H9 (cell line): Measurements from ENCODE around the gene TSHZ1. TPM values are rescaled to one million over a fixed set of nuclear protein-coding genes. Genes with fewer than 3 reads are reported as not detected.

Experiments
- DNase-seq: peaks from one replicate; pipeline ENCODE4 v3.0.0-alpha.2; 2017
- H2AFZ ChIP-seq: one replicate; pipeline ENCODE4 v1.6.1; 2013; ENCODE audit warnings: mild to moderate bottlenecking, low read length, control low read depth, moderate library complexity
- H2AK5ac ChIP-seq: 2 replicates; pipeline ENCODE4 v1.6.1; 2013; ENCODE audit warnings: low read length, control low read depth, mixed read lengths; ENCODE audit not compliant: insufficient read length
- H2BK120ac ChIP-seq: one replicate; pipeline ENCODE4 v1.6.1; 2013; ENCODE audit warnings: low read depth, mild to moderate bottlenecking, low read length, control low read depth, inconsistent platforms; ENCODE audit not compliant: poor library complexity, severe bottlenecking
- H2BK12ac ChIP-seq: 2 replicates; pipeline ENCODE4 v1.6.1; 2013; ENCODE audit warnings: low read length, control low read depth, mixed read lengths, low read depth; ENCODE audit not compliant: insufficient read length
- H2BK15ac ChIP-seq: 2 replicates; pipeline ENCODE4 v1.6.1; 2013; ENCODE audit warnings: low read depth, low read length, control low read depth
- H2BK20ac ChIP-seq: one replicate; pipeline ENCODE4 v1.6.1; 2013; ENCODE audit warnings: low read depth, mild to moderate bottlenecking, low read length, control low read depth, inconsistent platforms; ENCODE audit not compliant: poor library complexity, severe bottlenecking
- H2BK5ac ChIP-seq: 2 replicates; pipeline ENCODE4 v1.6.1; 2013; ENCODE audit warnings: low read length, control low read depth, mixed read lengths; ENCODE audit not compliant: insufficient read length
- H3K14ac ChIP-seq: 2 replicates; pipeline ENCODE4 v1.6.1; 2013; ENCODE audit warnings: low read length, control low read depth; ENCODE audit not compliant: insufficient read depth
- H3K18ac ChIP-seq: 2 replicates; pipeline ENCODE4 v1.6.1; 2013; ENCODE audit warnings: low read depth, mild to moderate bottlenecking, mixed read lengths, low read length, control low read depth; ENCODE audit not compliant: insufficient read length
- H3K23ac ChIP-seq: 2 replicates; pipeline ENCODE4 v1.6.1; 2013; ENCODE audit warnings: low read length, control low read depth, mixed read lengths, low read depth; ENCODE audit not compliant: insufficient read length
- H3K23me2 ChIP-seq: 2 replicates; pipeline ENCODE4 v1.6.1; 2013; ENCODE audit warnings: low read depth, mild to moderate bottlenecking, mixed read lengths, low read length, control low read depth; ENCODE audit not compliant: insufficient read length, poor library complexity, severe bottlenecking
- H3K27ac ChIP-seq: 2 replicates; pipeline ENCODE4 v1.5.1; 2013; ENCODE audit warnings: low read length, control low read depth, mixed read lengths, low read depth; ENCODE audit not compliant: insufficient read length
- H3K27me3 ChIP-seq: 2 replicates; pipeline ENCODE4 v1.6.1; 2013; ENCODE audit warnings: low read length, control low read depth, inconsistent platforms; ENCODE audit not compliant: insufficient read depth
- H3K4ac ChIP-seq: 2 replicates; pipeline ENCODE4 v1.6.1; 2013; ENCODE audit warnings: low read depth, mild to moderate bottlenecking, control low read depth, inconsistent platforms, low read length, moderate library complexity
- H3K4me1 ChIP-seq: 2 replicates; pipeline ENCODE4 v1.6.1; 2013; ENCODE audit warnings: low read length, control low read depth, inconsistent platforms; ENCODE audit not compliant: insufficient read depth
- H3K4me2 ChIP-seq: 2 replicates; pipeline ENCODE4 v1.6.1; 2013; ENCODE audit warnings: low read length, control low read depth, mixed read lengths; ENCODE audit not compliant: insufficient read length, insufficient read depth
- H3K56ac ChIP-seq: 2 replicates; pipeline ENCODE4 v1.6.1; 2013; ENCODE audit warnings: low read depth, mild to moderate bottlenecking, mixed read lengths, low read length, control low read depth; ENCODE audit not compliant: insufficient read length
- H3K79me1 ChIP-seq: 2 replicates; pipeline ENCODE4 v1.6.1; 2013; ENCODE audit warnings: low read depth, mild to moderate bottlenecking, moderate library complexity, low read length, control low read depth, inconsistent platforms; ENCODE audit not compliant: insufficient read depth, poor library complexity, severe bottlenecking
- H3K79me2 ChIP-seq: 2 replicates; pipeline ENCODE4 v1.6.1; 2013; ENCODE audit warnings: low read length, control low read depth, inconsistent platforms; ENCODE audit not compliant: insufficient read depth
- H3K9ac ChIP-seq: 2 replicates; pipeline ENCODE4 v1.6.1; 2013; ENCODE audit warnings: low read length, control low read depth, mixed read lengths; ENCODE audit not compliant: insufficient read length; ENCODE audit errors: extremely low read depth
- H3K9me3 ChIP-seq: one replicate; pipeline ENCODE4 v1.6.1; 2013; ENCODE audit warnings: low read depth, low read length, inconsistent platforms; ENCODE audit not compliant: control insufficient read depth
- H3T11ph ChIP-seq: one replicate; pipeline ENCODE4 v1.6.1; 2013; ENCODE audit warnings: mild to moderate bottlenecking, low read length, control low read depth, inconsistent platforms
- H4K20me1 ChIP-seq: one replicate; pipeline ENCODE4 v1.6.1; 2013; ENCODE audit not compliant: control insufficient read depth, insufficient read length, insufficient read depth
- H4K5ac ChIP-seq: 2 replicates; pipeline ENCODE4 v1.6.1; 2013; ENCODE audit warnings: low read depth, mild to moderate bottlenecking, mixed read lengths, low read length, control low read depth; ENCODE audit not compliant: insufficient read length
- H4K8ac ChIP-seq: replicated peaks from 2 replicates; pipeline ENCODE4 v1.6.1; 2013; ENCODE audit warnings: low read length, control low read depth, mixed read lengths, low read depth; ENCODE audit not compliant: insufficient read length
- H4K91ac ChIP-seq: 2 replicates; pipeline ENCODE4 v1.6.1; 2013; ENCODE audit warnings: low read depth, mild to moderate bottlenecking, moderate library complexity, mixed read lengths, low read length, control low read depth; ENCODE audit not compliant: insufficient read length
- H3K27ac Mint-ChIP-seq, 3 experiments: 2 replicates in 2 of 3; 3 replicates in 1 of 3; pipeline ENCODE4 v1.8.0; 2020 to 2021; ENCODE audit warnings: mixed read lengths in 3 of 3, mild to moderate bottlenecking in 1 of 3, moderate library complexity in 1 of 3
- H3K27me3 Mint-ChIP-seq: 2 replicates; pipeline ENCODE4 v1.8.0; 2021; ENCODE audit warnings: low read depth, mild to moderate bottlenecking, moderate library complexity, mixed read lengths
- H3K36me3 Mint-ChIP-seq, 3 experiments: 2 replicates in 2 of 3; 3 replicates in 1 of 3; pipeline ENCODE4 v1.8.0; 2020 to 2021; ENCODE audit warnings: low read depth in 3 of 3, mixed read lengths in 3 of 3; ENCODE audit not compliant: insufficient read depth in 1 of 3
- H3K4me1 Mint-ChIP-seq, 2 experiments: 2 replicates each; pipeline ENCODE4 v1.8.0; 2020; ENCODE audit warnings: mixed read lengths in 2 of 2
- H3K4me3 Mint-ChIP-seq, 2 experiments: 2 replicates in 1 of 2; 3 replicates in 1 of 2; pipeline ENCODE4 v1.8.0; 2020 to 2021; ENCODE audit warnings: mild to moderate bottlenecking in 2 of 2, mixed read lengths in 2 of 2, moderate library complexity in 1 of 2
- H3K9me3 Mint-ChIP-seq, 2 experiments: 2 replicates in 1 of 2; 3 replicates in 1 of 2; pipeline ENCODE4 v1.8.0; 2020; ENCODE audit warnings: mild to moderate bottlenecking in 2 of 2, mixed read lengths in 2 of 2, moderate library complexity in 1 of 2
- CTCF ChIP-seq: fragments of 200-600 bp; sonication (generic); conservative IDR thresholded peaks from 3 replicates; pipeline ENCODE4 v1.8.0; 2021; ENCODE audit warnings: antibody characterized with exemption, mild to moderate bottlenecking
- WGBS: extraction: QIAGEN DNeasy Blood & Tissue Kit; methylation state at CpG from one replicate; pipeline ENCODE4 v1.1.7; 2013; ENCODE audit warnings: missing lambda C conversion rate, low lambda C conversion rate, mixed read lengths; ENCODE audit not compliant: insufficient read length; ENCODE audit errors: extremely low coverage; 5-methylcytosine and 5-hydroxymethylcytosine counted together
- total RNA-seq: library from RNA; stranded (reverse); gene quantifications from 2 replicates; pipeline ENCODE4 v1.2.1, GENCODE V29; 2021

Gene TSHZ1
- total RNA-seq, 1 experiment from 2014 or later, result 0.15 TPM

DNA sequence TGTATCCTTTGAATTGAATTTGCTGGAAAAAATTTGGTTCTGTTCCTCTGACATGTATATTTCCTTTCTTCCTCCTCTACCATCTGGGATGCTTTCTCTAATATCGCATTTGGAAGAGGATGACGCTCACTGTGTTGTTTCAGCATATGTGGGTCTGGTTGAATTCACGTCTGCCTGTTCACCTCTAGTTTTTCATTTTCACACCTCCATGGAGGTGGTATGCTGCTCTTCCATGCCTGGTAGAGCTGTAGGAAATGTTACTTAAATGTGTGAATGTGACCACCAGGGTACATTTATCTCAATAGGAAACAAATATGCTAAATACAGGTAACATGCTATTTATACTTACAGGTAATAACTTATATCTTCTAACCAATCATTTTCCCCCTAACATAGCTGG is 44.5 kb downstream of the TSHZ1 start:
- Histone ChIP-seq H3K9ac (no peak overlapping the region), H3K23ac (no peak overlapping the region), H2BK20ac (no peak overlapping the region), H3K18ac (no peak overlapping the region), H3K23me2 (no peaks in the 10 kb centered on the region), H3K4ac (no peak overlapping the region), H2AFZ (no peak overlapping the region), H3T11ph (no peak overlapping the region), H2BK120ac (no peak overlapping the region), H3K79me2 (no peaks in the 10 kb centered on the region), H3K14ac (no peak overlapping the region), H3K9me3 (no peaks in the 10 kb centered on the region), H3K27me3 (no peaks in the 10 kb centered on the region), H3K56ac (no peak overlapping the region), H3K27ac (no peak overlapping the region), H4K5ac (no peak overlapping the region), H4K8ac (no peak overlapping the region), H3K4me2 (no peak overlapping the region), H2BK15ac (no peak overlapping the region), H2BK12ac (no peak overlapping the region), H4K20me1 (no peaks in the 10 kb centered on the region), H4K91ac (no peak overlapping the region), H2AK5ac (no peak overlapping the region), H3K4me1 (no peaks in the 10 kb centered on the region), H2BK5ac (no peak overlapping the region), H3K79me1 (no peaks in the 10 kb centered on the region)
- Mint-ChIP-seq H3K27ac (no peak overlapping the region), H3K4me1 (no peaks in the 10 kb centered on the region), H3K4me3 (no peak overlapping the region), H3K27me3 (no peaks in the 10 kb centered on the region), H3K36me3 (no peaks in the 10 kb centered on the region), H3K9me3 (no peaks in the 10 kb centered on the region)
- TF ChIP-seq CTCF, result no peak
- DNase-seq, result no peak
- WGBS, result no CpG with 5 or more reads among the region's 3 CpGs
